Endothelial cell (in vitro differentiated cells): Measurements from ENCODE around the gene CNTNAP1. TPM values are rescaled to one million over a fixed set of nuclear protein-coding genes. Genes with fewer than 3 reads are reported as not detected.
A peak's percentile ranks its signal among the peaks of the same experiment; 100 is the strongest.

Source experiments
- DNase-seq: peaks from one replicate; pipeline ENCODE4 v3.0.0; 2021; ENCODE audit warnings: low spot score
- H3K27ac Mint-ChIP-seq: one replicate; pipeline ENCODE4 v1.8.0; 2021; ENCODE audit warnings: mixed read lengths, inconsistent platforms; ENCODE audit not compliant: unreplicated experiment
- H3K27me3 Mint-ChIP-seq: one replicate; pipeline ENCODE4 v1.8.0; 2021; ENCODE audit warnings: mild to moderate bottlenecking, moderate library complexity, mixed read lengths, inconsistent platforms; ENCODE audit not compliant: unreplicated experiment
- H3K36me3 Mint-ChIP-seq: one replicate; pipeline ENCODE4 v1.8.0; 2021; ENCODE audit warnings: mild to moderate bottlenecking, low read depth, mixed read lengths, inconsistent platforms; ENCODE audit not compliant: unreplicated experiment
- H3K4me1 Mint-ChIP-seq: one replicate; pipeline ENCODE4 v1.8.0; 2021; ENCODE audit warnings: mild to moderate bottlenecking, mixed read lengths, inconsistent platforms; ENCODE audit not compliant: unreplicated experiment
- H3K4me3 Mint-ChIP-seq: one replicate; pipeline ENCODE4 v1.8.0; 2021; ENCODE audit warnings: mild to moderate bottlenecking, mixed read lengths, inconsistent platforms; ENCODE audit not compliant: unreplicated experiment
- H3K9me3 Mint-ChIP-seq: one replicate; pipeline ENCODE4 v1.8.0; 2021; ENCODE audit warnings: mixed read lengths, inconsistent platforms; ENCODE audit not compliant: unreplicated experiment
- CTCF ChIP-seq: fragments of 200-600 bp; sonication (generic); IDR thresholded peaks from one replicate; pipeline ENCODE4 v1.5.0; 2021; ENCODE audit warnings: antibody characterized with exemption; ENCODE audit not compliant: unreplicated experiment
- total RNA-seq: library from RNA; stranded (reverse); fragmentation: NEBNext Ultra II Directional; extraction: Animal tissue kit (Norgen Biotek cat#: 25700); gene quantifications from one replicate; pipeline ENCODE4 v1.2.1, GENCODE V29; 2021; ENCODE audit not compliant: unreplicated experiment

Gene CNTNAP1
- total RNA-seq, 1 donor from 2014 or later = 8.9 TPM

GRCh38 chr17:42686520-42687128 lies 4.3 kb downstream of the CNTNAP1 start:
- no peak overlapping the region for H3K27ac Mint-ChIP-seq
- no peak for TF ChIP-seq CTCF
- no peak for DNase-seq
- H3K36me3 Mint-ChIP-seq = peaks cover 14% of the 10 kb centered on the region
- H3K27me3 Mint-ChIP-seq = peaks cover 24% of the 10 kb centered on the region
- no peaks in the 10 kb centered on the region for H3K9me3 Mint-ChIP-seq
- H3K4me3 Mint-ChIP-seq = no peak overlapping the region
- H3K4me1 Mint-ChIP-seq = peaks cover 21% of the 10 kb centered on the region

GRCh38 chr17:42687707-42688320 lies 5.5 kb downstream of the CNTNAP1 start:
- peaks cover 14% of the 10 kb centered on the region for H3K36me3 Mint-ChIP-seq
- peak overlapping the region; percentile 36 for H3K27ac Mint-ChIP-seq
- no peak for DNase-seq
- TF ChIP-seq CTCF = no peak
- peaks cover 26% of the 10 kb centered on the region for H3K4me1 Mint-ChIP-seq
- no peaks in the 10 kb centered on the region for H3K9me3 Mint-ChIP-seq
- H3K27me3 Mint-ChIP-seq = peaks cover 23% of the 10 kb centered on the region
- H3K4me3 Mint-ChIP-seq = no peak overlapping the region

- Mint-ChIP-seq H3K4me1 (peaks cover 23% of the 10 kb centered on the region), H3K9me3 (no peaks in the 10 kb centered on the region), H3K4me3 (no peak overlapping the region), H3K27me3 (peaks cover 16% of the 10 kb centered on the region), H3K27ac (peak overlapping the region; percentile 89), H3K36me3 (peaks cover 6% of the 10 kb centered on the region)
- no peak for DNase-seq
- TF ChIP-seq CTCF = no peak
Measured at GRCh38 chr17:42690596-42690995, 8.3 kb downstream of the CNTNAP1 start.

GRCh38 chr17:42691021-42691545 lies 8.8 kb downstream of the CNTNAP1 start:
- peak overlapping the region; percentile 89 for H3K27ac Mint-ChIP-seq
- H3K27me3 Mint-ChIP-seq = peaks cover 13% of the 10 kb centered on the region
- no peak for DNase-seq

More at GRCh38 chr17:42691021-42691545, 8.8 kb downstream of the CNTNAP1 start:
- no peak for TF ChIP-seq CTCF
- peaks cover 23% of the 10 kb centered on the region for H3K4me1 Mint-ChIP-seq
- H3K36me3 Mint-ChIP-seq = peaks cover 6% of the 10 kb centered on the region
- no peaks in the 10 kb centered on the region for H3K9me3 Mint-ChIP-seq
- no peak overlapping the region for H3K4me3 Mint-ChIP-seq
